ENCODE measurements around the gene CACNA1A. TPM values are rescaled to one million over a fixed set of nuclear protein-coding genes. Genes with fewer than 3 reads are reported as not detected.

CACNA1A gene
- total RNA-seq, 1 donor = 1.4 TPM

GRCh38 chr19:13275016-13275722, 231.1 kb downstream of the CACNA1A start:
- no peaks in the 10 kb centered on the region for H3K27me3 ChIP-seq (ENCODE audit: insufficient read depth, low read length)
- no peak for TF ChIP-seq CTCF (IDR thresholded peaks at IDR 0.05; ENCODE audit: extremely low read depth, low read depth, low read length)
- no peak overlapping the region for H3K27ac ChIP-seq (ENCODE audit: low read depth, low read length)
- H3K79me2 ChIP-seq (ENCODE audit: insufficient read depth, low read length) = no peaks in the 10 kb centered on the region
- H3K4me2 ChIP-seq (ENCODE audit: insufficient read depth, low read length) = no peak overlapping the region
- DNase-seq (ENCODE audit: insufficient read length, low spot score, missing footprints) = no peak
- no peaks in the 10 kb centered on the region for H3K36me3 ChIP-seq (ENCODE audit: insufficient read depth, low read length)
- H3K4me1 ChIP-seq (ENCODE audit: insufficient read depth, low read length) = no peaks in the 10 kb centered on the region
- H4K20me1 ChIP-seq (ENCODE audit: insufficient read depth, low read length) = no peaks in the 10 kb centered on the region
- no peaks in the 10 kb centered on the region for H3K9me3 ChIP-seq (ENCODE audit: low read depth, low read length)
- H3K4me3 ChIP-seq (ENCODE audit: insufficient read depth, low read length) = no peak overlapping the region
- no peak overlapping the region for H2AFZ ChIP-seq (ENCODE audit: low read length)

GRCh38 chr19:13270514-13271105, 235.7 kb downstream of the CACNA1A start:
- no peak overlapping the region for H2AFZ ChIP-seq (ENCODE audit: low read length)

GRCh38 chr19:13269348-13269747, 236.9 kb downstream of the CACNA1A start:
- H2AFZ ChIP-seq (ENCODE audit: low read length) = no peak overlapping the region
- DNase-seq (ENCODE audit: insufficient read length, low spot score, missing footprints) = no peak
- H3K27me3 ChIP-seq (ENCODE audit: insufficient read depth, low read length) = no peaks in the 10 kb centered on the region
- H3K79me2 ChIP-seq (ENCODE audit: insufficient read depth, low read length) = no peaks in the 10 kb centered on the region
- no peaks in the 10 kb centered on the region for H3K36me3 ChIP-seq (ENCODE audit: insufficient read depth, low read length)
- H3K4me1 ChIP-seq (ENCODE audit: insufficient read depth, low read length) = no peaks in the 10 kb centered on the region
- no peaks in the 10 kb centered on the region for H3K9me3 ChIP-seq (ENCODE audit: low read depth, low read length)
- H3K4me2 ChIP-seq (ENCODE audit: insufficient read depth, low read length) = no peak overlapping the region
- H3K27ac ChIP-seq (ENCODE audit: low read depth, low read length) = no peak overlapping the region
- TF ChIP-seq CTCF (IDR thresholded peaks at IDR 0.05; ENCODE audit: extremely low read depth, low read depth, low read length) = no peak
- no peaks in the 10 kb centered on the region for H4K20me1 ChIP-seq (ENCODE audit: insufficient read depth, low read length)
- H3K4me3 ChIP-seq (ENCODE audit: insufficient read depth, low read length) = no peak overlapping the region

More at GRCh38 chr19:13270514-13271105, 235.7 kb downstream of the CACNA1A start:
- Histone ChIP-seq H3K4me3 (ENCODE audit: insufficient read depth, low read length) (no peak overlapping the region), H3K4me2 (ENCODE audit: insufficient read depth, low read length) (no peak overlapping the region), H3K79me2 (ENCODE audit: insufficient read depth, low read length) (no peaks in the 10 kb centered on the region), H3K27me3 (ENCODE audit: insufficient read depth, low read length) (no peaks in the 10 kb centered on the region), H3K36me3 (ENCODE audit: insufficient read depth, low read length) (no peaks in the 10 kb centered on the region), H4K20me1 (ENCODE audit: insufficient read depth, low read length) (no peaks in the 10 kb centered on the region), H3K4me1 (ENCODE audit: insufficient read depth, low read length) (no peaks in the 10 kb centered on the region), H3K9me3 (ENCODE audit: low read depth, low read length) (no peaks in the 10 kb centered on the region), H3K27ac (ENCODE audit: low read depth, low read length) (no peak overlapping the region)
- no peak for DNase-seq (ENCODE audit: insufficient read length, low spot score, missing footprints)
- no peak for TF ChIP-seq CTCF (IDR thresholded peaks at IDR 0.05; ENCODE audit: extremely low read depth, low read depth, low read length)

GRCh38 chr19:13267889-13268288, 238.4 kb downstream of the CACNA1A start:
- Histone ChIP-seq H4K20me1 (ENCODE audit: insufficient read depth, low read length) (no peaks in the 10 kb centered on the region), H3K4me3 (ENCODE audit: insufficient read depth, low read length) (no peak overlapping the region), H3K4me1 (ENCODE audit: insufficient read depth, low read length) (no peaks in the 10 kb centered on the region), H3K79me2 (ENCODE audit: insufficient read depth, low read length) (no peaks in the 10 kb centered on the region), H3K36me3 (ENCODE audit: insufficient read depth, low read length) (no peaks in the 10 kb centered on the region), H3K27ac (ENCODE audit: low read depth, low read length) (no peak overlapping the region), H3K9me3 (ENCODE audit: low read depth, low read length) (no peaks in the 10 kb centered on the region), H3K27me3 (ENCODE audit: insufficient read depth, low read length) (no peaks in the 10 kb centered on the region), H2AFZ (ENCODE audit: low read length) (no peak overlapping the region), H3K4me2 (ENCODE audit: insufficient read depth, low read length) (no peak overlapping the region)
- no peak for DNase-seq (ENCODE audit: insufficient read length, low spot score, missing footprints)
- no peak for TF ChIP-seq CTCF (IDR thresholded peaks at IDR 0.05; ENCODE audit: extremely low read depth, low read depth, low read length)
